ENCODE data around the gene ADGRL2.
"Not testable (repeated sequence)": the region's sequence is repeated elsewhere in the genome, so short reads cannot be mapped to it uniquely, and the experiment has no call there.

The ADGRL2 gene

DNA sequence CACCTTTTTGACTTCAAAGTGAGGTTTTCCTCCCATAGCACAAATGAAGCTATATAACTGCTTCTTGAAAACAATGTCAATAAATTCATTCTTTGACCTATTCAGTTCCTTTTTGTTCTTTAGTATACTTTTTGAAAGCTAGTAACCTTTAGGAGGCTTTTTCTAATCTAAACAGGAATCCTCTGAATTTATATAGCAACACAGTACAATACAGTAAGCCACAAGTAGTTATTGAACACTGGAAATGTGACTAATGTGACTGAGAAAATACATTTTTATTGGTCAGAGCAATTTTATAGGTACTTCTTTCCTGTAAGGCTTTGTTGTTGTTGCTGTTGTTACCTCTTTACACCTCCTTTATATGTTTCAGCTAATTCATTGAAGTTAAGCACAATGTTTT, 49.8 kb downstream of the ADGRL2 start:
- no peak for DNase-seq

DNA sequence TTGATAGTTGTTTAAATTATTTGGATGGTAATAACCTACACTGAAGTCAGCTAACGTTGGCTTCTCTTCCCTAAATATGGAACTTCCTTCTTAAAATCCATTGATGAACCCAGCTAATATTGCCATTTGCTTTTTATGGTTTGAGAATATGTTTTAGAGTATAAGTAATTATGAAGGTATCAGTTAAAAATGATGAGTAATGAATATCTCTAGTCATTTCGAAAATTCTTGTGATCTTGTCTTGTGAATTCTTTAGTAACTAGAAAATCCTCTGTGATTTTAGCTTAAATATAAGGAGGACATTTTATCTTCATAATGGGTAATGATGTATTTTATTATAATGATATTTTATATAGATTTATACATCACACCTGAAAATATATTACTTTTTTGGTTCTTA, 50.5 kb downstream of the ADGRL2 start:
- no peak for DNase-seq

DNA sequence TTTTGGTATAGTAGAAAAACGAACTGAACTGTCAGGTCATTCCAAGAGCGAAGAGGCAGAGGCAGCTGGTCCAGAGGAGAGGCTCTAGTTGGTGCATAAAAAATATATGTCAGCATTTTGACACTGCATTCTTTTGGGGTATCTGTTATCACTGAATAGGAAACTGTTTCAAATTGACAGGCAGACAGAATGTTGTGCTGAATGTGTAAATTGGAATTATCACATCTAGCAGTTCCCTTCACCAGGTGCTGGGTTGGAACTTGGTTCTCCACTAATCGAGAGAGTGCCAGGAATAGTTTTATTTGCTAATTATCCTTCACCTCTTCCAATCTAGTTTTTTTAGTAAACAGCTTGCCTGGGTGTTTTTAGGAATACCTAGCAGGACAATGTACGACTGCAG, 52.2 kb downstream of the ADGRL2 start:
- no peak for DNase-seq

DNA sequence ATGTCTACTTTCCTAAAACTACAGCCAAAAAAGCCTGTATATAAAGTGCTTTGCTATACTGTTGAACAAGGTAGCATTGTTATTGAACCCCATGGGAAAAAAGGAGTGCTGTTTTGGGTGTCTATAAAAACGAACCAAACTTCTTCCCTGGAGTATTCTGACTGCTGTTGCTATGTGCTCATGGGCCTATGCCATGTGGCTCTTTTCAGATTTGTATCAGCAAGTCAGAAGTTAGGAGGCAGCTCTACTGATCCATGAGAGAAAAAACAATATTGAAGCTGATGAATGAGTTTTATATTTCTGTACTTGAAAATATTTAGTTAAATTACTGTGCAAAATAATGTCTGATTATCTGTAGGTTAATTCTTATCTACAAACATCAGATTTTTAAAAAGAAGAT, 66.5 kb downstream of the ADGRL2 start:
- DNase-seq = no peak

DNA sequence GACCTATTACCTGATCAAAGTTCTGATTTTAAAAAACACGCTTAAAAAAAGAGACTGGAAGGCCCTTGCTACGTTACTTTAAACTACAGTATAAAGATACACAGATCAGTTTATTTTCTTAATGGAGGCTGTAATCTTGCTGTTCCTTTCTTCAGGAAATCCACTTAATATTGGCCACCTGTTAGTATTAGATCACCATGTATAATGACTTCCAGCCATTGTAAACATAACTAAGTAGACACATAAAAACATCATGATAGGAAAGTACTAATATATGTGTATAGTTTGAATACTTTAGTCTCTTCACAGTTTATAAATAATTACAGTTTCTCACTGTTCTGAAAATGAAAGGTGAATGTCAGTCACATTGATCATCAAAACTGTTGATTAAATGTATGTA, 68.6 kb downstream of the ADGRL2 start:
- no peak for DNase-seq

DNA sequence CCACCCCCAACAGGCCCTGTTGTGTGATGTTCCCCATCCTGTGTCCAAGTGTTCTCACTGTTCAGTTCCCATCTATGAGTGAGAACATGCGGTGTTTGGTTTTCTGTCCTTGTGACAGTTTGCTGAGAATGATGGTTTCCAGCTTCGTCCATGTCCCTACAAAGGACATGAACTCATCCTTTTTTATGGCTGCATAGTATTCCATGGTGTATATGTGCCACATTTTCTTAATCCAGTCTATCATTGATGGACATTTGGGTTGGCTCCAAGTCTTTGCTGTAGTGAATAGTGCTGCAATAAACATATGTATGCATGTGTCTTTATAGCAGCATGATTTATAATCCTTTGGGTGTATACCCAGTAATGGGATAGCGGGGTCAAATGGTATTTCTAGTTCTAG, 70.4 kb downstream of the ADGRL2 start:
- not testable (repeated sequence) for DNase-seq

DNA sequence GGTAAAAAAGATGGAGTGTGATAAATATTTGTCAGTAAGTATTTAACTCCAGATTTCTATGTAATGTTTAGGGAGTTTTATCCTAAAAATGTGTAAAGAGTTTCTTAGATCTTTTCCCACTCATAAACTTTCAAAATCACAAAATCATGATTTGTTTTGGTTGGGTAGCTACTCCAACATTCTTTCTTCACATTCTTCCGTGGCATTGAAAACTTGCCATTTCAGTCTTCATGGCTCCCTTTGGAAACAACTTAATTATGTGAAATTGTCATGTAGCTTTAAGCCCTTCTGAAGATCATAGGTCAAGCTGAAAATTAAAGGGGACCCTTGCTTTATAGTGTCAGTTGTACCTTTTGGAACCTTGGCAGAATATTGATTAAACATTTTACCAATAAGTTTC, 73.2 kb downstream of the ADGRL2 start:
- DNase-seq = no peak

DNA sequence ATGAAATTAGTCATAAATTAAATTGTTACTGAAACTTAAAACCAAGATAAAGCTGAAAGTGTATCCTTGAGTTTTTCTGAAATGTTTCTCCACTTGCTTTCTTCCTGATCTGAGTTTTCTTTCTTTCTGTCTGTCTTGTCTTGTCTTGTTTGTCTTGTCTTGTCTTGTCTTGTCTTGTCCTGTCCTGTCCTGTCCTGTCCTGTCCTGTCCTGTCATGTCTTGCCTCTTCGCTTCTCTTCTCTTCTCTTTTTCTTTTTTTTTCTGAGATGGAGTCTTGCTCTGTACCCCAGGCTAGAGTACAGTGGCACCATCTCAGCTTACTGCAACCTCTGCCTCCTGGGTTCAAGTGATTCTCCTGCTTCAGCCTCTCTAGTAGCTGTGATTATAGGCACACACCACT, 73.7 kb downstream of the ADGRL2 start:
- no peak for DNase-seq

DNA sequence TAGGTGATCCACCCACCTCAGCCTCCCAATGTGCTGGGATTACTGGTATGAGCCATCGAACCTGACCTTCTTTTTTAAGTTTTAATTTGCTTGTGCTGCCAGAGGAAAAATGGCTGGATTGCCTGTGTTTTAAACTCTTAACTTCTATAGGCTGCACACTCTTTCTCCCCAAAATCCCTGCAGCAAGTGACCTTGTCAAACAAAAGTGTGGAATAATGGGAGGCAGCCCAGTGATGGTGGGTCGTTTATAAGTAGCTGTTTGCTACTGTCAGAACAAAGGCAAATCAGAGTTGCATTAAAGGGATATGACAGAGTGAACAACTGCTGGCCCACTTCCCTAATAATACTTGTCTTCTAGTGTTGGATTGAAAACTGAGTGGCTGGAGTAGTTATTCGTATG, 74.2 kb downstream of the ADGRL2 start:
- DNase-seq = no peak

DNA sequence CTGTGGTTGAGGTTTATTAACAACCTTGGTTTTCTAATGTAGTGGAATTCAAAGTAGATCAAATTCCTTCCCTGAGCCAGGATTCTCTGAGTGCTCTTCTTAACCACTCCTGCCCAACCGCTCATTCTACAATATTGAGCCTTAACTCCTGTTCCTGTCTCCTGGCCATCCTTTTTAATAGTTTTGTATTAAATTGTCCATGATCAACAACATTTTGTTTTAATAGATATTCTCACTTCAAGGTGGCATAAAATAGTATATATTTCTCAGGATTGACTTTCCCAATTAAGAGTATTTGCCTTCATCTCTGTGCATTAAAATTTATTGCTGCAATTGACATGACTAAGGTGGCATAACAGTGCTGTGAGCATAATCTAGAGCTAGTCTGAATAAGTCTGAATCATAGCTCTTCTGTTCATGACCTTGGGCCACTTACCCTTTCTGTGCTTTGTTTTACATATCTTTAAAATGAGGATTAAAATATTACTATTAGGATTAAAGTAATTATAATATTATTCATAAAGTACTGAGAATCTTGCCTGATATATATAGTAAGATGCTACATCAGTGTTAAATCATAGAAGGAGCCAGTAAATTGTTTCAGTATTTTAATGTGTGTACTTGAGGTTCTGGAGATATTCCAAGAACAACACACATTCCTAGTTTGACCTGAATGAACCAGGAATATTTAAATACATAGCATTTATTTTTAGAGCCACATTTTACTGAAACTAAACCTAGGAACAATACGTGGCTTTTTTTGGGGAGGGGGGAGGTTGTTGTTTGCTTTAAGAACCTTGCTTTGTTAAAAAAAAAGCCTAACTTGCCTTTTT, 76.4 kb downstream of the ADGRL2 start:
- DNase-seq = no peak

DNA sequence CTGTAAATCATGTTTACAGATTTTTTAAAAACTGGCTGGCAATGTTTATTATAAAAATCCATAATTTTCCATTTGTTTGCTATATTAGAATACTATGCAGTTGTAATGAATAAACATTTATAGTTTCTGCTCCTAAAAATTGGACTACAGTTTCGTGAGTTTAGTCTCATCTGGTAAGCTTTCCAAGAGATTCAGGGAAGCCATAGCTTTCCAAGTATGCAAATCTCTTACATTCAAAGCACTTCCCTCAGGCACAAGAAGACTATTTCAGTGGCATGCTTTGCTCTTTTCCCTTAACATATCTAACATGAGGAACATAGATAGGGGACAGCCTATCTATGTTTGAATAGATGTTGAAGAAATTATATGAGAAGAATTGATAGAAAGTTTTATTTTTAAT, 77.2 kb downstream of the ADGRL2 start:
- DNase-seq = no peak

DNA sequence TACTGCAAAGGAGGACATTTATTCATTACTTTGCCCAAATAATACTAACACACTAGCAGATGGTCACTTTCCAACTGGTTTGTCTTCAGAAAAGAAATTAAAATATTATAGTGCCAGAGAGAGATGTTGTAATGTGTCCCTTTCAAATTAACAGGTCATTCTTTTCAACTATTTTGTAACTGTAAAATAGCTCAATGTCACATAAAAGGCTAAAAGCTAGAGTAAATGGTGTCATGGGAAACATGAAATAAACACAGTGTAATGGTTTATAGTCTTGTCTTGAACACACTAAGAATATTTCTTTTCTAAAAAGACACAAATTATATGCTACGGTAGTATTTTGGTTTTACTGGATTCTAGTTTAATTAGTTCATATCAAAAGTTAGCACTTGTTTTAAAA, 77.8 kb downstream of the ADGRL2 start:
- DNase-seq = no peak

DNA sequence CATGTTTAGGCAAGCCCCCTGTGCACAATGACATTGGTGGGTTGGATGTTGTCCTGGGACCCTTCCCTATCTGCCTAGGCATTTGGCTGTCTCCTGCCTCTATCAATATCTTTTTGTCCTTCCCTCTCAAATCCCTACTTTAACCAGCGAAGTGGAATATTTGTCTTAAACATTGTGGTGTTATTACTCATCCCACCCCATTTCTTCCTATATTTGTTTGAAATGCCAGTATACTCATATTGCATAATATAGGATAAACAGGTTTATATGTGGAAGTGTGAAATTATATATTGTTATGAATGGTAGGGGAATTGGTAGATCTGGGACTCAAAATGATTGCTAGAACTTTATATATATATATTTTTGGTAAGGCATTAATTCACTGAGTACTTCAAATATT, 80.0 kb downstream of the ADGRL2 start:
- DNase-seq = no peak

DNA sequence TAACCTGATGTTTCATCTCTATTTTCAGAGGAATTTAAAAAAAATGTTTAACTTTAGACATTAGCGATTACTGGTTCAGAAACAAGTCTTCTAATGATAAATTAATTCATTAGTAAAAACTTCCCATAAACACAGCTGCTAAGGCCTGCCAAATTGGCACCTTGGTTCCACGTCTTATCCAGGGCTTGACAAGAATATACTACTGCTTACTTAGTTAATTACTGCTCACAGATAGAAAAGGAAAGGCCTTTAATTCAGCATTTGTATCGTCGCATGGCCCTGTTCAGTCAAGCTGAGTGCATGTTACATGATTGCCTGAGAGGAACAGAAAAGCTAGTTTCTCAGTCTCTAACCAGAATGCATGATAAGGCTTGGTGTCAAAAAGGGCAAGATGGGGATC, 84.6 kb downstream of the ADGRL2 start:
- DNase-seq = no peak

DNA sequence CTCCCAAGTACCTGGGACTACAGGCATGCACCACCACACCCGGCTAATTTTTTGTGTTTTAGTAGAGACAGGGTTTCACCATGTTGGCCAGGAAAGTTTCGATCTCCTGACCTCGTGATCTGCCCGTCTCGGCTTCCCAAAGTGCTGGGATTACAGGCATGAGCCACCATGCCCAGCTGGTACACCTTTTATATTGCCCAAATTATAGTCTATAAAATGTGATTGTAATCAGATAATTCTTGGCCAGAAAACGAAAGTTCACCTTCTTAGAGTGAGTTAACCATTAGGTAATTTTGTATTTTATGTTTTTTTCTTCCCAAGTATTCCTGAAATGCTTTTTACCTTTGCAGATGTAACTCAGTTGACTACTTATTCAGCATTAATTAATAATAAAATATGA, 85.6 kb downstream of the ADGRL2 start:
- not testable (repeated sequence) for DNase-seq

DNA sequence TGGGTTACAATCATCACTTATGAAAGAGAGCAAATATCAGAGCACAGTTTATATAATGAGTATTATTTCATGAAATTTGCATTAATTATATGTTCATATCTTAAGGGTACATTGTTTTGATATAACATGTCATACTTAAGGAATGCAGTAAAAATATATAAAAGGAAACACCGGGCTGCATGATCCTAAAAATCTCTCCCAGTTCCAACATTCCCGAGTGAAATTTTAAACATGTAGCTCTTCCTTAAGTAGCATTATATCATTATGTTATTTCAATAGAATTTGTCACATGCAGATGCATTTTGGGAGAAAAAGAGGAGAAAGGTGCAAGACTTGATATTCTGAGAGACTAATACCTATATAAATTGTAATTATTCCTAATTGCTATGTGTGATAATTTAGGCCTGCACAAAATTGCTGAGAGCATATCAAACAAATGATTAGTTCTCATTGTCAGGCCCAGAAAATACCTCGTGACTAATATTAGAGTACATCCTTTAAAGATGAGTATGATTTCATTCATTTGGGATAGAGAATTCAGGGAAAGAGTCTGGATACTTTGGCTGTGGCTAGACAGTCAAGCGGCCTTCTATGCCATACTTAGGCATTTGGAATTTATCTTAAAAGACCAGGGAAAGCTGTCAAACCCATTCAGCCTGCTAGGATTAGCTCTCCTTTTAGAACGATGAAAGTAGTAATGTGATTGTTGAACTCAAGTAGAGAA, 86.8 kb downstream of the ADGRL2 start:
- DNase-seq = no peak

DNA sequence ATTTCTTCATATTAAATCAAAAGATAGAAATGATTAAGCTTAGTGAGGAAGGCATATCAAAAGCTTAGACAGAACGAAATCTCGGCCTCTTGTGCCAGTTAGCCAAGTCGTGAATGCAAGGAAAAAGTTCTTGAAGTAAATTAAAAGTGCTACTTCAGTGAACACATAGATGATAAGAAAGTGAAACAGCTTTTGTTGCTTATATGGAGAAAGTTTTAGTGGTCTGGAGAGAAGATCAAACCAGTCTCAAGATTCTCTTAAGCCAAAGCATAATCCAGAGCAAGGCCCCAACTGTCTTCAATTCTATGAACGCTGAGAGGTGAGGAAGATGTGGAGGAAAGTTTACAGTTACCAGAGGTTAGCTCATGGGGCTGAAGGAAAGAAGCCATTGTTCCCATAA, 88.4 kb downstream of the ADGRL2 start:
- DNase-seq = no peak

DNA sequence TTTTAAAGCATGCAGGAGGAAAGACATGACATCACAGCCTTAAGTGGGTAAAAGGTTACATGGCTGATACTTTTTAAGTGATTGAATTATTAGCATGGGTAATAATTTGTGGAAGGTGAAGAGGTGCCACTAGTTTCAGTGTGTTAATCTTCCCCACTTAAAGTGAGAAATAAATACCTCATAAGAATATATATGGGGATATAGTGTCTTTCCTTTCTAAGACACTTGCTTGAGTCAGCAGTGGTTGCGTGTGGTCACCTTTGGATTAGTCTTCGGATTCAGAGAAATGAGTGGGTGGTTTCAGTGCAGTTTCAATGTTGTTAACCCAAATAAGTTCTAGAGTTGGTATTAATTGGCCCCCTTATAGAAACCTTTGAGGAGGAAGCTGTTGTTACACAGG, 94.1 kb downstream of the ADGRL2 start:
- DNase-seq = no peak

DNA sequence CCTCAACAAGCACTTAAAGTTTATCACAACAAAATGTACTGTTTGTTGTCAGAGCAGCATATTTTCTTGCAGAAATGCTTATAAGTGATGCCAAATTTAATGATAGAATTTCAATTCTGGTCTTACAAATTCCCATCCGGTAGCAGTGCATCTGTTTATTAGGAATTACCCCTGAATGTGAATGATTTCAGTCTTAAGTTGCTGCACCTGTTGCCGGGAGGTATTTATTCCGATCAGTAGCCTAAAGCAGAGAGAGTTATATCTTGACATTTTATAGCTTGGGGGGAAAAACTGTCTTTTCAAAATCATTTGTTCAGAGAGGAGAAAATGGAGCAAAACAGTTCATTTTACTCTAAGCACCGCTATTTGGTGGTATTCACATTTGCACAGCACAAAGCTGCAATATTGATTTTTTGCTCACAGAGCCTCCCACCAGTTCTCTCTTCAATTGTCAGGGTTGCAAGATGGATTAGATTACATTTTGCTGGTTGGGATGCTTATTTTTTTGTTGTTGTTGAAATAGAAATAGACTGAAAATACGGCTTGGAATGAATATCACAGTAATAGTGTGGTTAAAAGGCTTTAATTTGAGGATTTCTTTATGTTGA, 98.6 kb downstream of the ADGRL2 start:
- DNase-seq = no peak

DNA sequence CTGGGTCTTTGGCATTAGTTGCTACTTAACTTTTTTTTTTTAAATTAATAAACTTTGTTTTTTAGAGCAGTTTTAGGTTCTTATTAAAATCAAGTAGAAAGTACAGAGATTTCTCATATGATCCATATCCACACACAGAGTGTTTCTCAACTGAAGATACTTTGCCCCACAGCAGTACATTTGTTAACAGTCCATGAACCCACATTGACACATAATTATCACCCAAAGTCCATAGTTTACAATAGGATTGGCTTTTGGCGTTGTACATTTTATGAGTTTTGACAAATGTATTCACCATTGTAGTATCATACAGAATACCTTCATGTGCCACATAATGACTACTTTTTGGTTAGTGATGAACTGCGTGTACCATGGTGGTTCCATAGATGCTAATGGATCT, 106.8 kb downstream of the ADGRL2 start:
- no peak for DNase-seq

DNA sequence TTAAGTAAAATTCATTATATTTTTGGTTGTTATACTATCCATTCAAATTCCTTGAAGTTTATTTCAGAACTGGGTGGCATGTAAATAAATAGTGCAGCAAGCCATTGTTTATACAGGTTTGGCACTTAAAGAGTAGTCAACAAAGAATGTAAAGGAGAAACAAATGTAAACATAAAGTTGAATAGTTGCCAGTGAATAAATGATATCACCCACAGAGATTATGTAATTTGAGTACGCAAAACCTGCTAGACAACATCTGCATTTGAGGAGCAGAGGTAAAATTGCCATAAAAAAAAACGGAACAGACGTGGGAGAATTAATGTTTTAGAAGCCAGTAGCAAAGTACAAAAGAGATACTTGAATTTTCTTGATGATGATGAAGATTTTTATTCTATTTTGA, 111.6 kb downstream of the ADGRL2 start:
- no peak for DNase-seq

DNA sequence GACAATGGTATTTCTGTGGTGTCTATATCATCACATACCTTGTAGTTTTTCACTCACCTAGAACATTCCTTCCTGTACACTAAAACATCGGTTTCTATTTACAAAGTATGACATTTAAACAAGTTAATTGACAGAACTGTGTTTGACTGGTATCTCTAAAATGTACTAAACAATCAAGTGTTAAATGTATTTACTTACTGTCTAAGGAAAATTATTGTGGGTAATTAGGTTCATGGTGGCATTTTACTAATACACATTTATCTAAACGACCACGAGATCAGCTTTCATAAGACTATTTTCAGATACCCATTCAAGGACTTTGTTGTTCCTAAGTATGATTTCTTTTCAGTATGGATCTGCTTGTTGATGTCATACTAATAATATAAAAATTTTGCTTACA, 115.2 kb downstream of the ADGRL2 start:
- DNase-seq = no peak

DNA sequence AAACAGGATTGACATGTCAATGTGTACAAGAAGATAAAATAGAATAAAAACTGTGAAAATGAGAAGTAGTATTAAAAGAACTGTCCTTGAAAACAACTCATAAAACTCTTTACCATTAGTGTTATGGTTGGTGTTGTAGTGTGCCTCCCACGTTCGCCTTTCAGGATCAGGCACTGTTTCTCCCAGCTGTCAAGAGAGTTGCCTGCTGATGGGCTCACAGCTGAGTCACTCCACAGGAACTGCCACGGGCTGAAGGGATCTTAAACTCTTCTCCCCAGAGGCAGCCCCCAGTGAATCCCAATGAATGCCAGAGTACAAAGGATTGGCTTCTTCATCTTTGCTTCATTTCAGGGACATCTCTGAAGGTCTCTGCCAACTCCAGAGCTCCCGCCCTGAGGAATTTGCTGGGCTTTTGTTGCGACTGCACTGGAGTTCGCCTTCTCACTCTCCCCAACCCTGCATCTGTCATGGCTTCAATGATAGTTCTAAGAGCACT, 119.6 kb downstream of the ADGRL2 start:
- no peak for DNase-seq

DNA sequence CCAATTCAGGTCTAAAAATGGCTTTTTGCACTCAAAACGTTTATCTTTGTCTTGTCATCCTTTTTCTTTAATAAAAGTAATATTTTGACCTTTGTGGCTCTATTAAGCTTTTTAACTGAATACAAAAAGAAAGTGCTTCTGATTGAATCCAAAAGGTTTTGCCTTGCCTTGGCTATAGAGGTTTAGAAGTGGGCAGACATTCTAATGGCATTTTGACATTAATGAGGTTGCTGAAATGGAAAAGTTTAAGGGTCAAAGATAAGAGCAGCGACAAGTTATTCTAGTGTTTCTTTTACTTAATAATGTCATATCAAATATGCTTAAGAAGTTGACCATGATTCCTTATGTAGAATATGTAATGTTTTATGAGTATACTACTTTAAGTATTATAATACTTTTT, 120.2 kb downstream of the ADGRL2 start:
- DNase-seq = no peak
